ENCODE results near the gene ZNF652.

ZNF652 gene

DNA sequence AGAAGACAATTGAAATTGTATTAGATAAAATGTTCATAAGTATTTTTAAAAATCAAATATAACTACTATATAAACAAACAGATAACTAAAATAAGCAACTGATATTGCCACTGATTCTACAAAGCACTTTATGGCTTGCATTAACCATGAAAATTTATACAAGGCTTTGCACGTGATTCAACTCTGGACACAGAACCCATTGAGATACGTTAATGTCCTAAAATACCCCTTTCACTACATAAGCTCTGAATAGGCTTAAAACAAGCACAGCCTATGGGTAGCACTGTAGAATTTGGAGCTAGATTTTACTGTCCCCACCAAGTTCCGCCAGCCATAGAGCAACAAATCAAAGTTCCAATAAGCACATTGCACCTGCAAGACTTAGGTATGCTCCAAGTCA, 4.5 kb downstream of the ZNF652 start:
- DNase-seq: no peak

DNA sequence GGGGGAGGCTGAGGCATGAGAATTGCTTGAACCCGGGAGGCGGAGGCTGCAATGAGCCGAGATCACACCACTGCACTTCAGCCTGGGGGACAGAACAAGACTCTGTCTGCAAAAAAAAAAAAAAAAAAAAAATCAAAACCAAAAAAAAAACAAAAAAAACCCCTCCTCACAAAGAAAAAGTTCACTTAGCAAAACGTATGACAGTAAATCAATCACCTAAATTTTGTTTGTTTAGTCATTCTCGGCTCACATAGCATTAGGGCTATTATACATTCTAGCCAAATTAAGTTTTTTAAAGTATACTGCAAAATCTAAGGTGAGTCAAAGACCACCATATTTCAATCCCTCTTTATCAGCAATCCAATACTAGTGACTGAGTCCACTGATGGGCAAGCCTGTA, 5.7 kb downstream of the ZNF652 start:
- no peak for DNase-seq

DNA sequence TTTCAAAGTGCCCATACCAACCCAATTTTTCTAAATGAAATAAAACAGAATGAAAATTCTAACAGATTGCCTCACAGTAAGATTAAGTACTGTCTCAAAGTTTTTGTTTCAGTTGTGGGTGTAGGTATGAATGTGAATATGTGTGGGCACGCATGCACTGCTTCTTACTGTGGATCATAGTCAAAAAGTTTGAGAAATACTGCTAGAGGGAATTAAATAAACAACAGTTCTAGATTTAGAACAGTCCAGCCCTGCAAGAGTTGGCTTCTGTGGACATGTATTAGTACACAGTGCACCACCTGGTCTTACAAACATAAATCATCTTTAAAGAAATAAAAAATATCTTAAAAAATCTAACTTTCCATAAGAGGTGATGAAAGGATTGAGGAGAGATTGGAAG, 8.4 kb downstream of the ZNF652 start:
- DNase-seq: no peak

DNA sequence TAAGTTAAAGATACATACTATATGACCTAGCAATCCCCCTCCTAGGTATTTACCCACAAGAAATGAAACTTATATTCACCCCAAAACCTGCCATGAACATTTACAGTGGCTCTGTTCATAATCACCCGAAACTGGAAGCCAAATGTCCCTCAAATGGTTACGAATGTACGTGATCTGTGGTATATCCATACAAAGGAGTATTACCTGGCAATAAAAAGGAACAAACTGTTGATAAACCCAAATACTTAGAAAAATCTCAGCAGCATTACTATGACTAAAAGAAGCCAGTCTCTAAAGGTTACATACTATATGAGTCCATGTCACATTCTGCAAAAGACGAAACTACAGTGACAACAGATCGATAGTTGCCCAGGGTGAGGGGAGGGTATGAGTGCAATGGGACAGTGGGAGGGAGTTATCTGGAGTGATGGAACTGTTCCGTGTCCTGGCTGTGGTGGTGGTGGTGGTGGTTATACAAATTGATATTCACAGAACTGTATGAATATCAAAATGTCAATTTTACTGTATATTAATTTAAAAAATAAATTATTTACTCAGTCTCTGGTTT, 9.4 kb downstream of the ZNF652 start:
- DNase-seq: no peak

DNA sequence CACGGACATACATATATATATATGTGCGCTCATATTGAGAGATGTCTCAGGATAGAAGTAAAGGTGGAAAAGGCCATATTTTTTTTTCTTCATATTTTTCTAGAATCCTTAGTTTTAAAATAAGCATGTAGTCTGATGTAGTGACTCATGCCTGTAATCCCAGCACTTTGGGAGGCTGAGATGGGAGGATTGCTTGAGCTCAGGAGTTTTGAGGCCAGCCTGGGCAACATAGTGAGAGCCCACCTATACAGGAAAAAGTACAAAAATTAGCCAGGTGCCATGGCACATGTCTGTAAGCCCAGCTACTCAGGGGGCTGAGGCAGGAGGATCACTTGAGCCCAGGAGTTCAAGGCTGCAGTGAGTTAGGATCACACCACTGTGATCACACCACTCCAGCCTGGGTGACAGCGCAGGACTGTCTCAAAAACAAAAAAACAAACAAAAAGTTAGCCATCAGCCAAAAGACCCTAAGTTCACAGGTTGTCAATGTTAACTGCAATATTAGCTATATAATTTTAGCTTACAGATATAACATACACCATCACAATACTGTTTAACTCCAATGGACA, 10.4 kb downstream of the ZNF652 start:
- no peak for DNase-seq

DNA sequence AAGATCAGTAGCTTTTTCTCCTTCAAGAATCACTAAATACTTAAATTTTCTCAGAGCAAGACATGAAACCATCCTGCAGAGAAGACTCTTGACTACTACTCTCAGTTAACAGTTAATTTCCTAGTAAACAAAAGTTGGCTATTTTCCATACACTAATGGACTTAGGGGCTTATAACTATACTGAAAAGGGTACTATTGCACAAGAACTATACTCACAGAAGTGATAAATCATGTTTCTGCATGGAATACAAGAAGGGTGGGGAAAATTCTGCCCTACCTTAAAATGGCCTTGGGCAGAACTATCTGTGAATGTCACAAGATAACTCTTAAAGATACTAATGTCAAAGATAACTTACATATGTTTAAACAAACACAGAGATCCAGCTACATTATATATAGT, 12.5 kb downstream of the ZNF652 start:
- DNase-seq: no peak

DNA sequence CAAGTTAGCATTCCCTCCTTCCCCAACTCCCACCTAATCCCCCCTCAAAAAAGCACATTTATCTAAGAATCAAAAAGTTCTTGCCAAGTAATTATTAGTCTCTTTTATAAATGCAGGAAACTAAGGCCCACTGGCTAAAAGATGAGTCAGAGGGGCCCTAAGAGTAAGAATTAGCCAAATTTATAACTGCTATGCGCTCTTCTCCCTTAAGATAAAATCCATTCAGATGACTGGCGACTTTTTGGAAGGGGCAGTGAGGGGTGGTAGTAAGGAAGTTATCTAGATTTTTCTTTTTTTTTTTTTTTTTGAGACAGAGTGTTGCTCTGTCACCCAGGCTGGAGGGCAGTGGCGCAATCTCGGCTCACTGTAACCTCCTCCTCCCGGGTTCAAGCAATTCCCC, 17.1 kb downstream of the ZNF652 start:
- DNase-seq: no peak

DNA sequence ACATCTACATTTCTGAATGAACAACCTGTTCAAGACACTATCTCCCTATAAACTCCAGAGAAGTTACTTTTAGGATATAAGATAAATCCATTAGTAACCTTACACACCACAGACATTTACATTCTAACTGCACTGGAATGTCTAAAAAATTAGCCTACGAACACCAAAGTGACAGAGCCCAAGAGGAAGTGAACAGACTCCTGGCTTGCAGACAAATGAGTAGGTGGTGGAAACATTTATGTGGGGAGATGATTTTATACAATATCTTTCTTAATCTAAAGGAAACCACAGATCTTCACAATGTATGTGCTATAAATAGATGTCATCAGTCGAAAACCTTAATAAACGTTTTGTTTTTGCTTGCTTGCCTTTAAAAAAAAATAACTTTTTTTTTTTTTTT, 18.8 kb downstream of the ZNF652 start:
- no peak for DNase-seq

DNA sequence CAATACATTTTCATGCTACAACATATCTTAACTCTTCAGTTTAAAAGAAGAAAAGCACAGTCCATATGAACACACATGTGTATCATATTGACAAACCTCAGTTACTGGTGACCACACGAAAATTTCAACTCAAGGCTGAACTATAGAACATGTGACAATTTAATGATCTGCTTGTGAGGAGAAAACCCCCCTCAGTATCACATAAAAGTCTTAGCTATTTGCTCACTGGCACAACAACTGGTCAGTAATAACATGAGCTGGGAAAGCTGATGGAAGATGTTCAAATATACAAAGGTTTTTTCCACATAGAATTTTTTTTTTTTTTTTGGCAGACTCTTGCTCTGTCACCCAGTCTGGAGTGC, 19.5 kb downstream of the ZNF652 start:
- no peak for DNase-seq

DNA sequence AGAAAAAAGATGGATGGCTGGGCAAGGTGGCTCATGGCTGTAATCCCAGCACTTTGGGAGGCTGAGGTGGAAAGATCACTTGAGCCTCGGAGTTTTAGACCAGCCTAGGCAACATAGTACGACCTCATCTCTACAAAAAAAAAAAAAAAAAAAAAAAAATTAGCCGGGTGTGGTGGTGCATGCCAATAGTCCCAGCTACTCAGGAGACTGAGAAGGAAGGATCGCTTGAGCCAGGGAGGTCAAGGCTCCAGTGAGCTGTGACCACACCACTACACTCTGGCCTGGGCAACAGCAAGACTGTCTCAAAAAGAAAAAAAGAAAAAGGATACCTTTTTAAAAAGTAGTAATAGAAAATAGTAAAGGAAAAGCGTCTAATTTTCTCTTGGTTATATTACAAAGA, 20.7 kb downstream of the ZNF652 start:
- DNase-seq: no peak

DNA sequence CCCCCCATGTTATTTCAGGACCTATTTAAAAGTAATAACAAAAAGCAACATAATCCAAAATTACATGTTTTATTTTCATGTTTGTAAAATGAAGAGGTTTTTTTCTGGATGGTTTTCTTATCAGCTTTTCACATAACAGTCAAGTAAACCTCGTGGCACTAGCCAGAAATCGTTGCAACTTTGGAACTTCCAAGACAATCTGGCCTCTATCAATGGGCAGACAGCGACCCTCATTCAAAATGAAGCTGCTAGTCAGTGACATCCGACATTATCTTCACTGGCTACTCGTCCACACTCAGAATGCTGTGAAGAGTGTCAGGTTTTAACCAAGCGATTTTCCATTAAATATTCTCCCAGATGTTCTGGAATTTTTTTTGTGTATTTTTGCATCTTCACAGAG, 22.7 kb downstream of the ZNF652 start:
- no peak for DNase-seq

DNA sequence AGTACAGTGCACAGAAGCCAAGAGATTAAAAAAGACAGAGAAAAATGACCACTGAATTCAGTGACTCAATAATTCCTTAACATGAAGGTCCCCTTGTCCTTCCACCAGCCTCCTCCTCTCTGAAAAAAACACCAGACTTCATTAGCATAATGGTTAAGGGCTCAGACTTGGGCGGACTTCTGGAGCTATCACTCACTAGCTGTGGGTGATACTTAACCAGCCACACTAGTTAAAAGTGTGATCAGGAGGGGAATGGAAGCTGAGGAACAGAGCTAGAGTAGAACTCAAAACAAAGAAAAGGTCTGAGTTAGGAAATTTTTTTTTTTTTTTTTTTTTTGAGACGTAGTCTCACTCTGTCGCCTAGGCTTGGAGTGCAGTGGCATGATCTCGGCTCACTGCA, 23.2 kb downstream of the ZNF652 start:
- no peak for DNase-seq

DNA sequence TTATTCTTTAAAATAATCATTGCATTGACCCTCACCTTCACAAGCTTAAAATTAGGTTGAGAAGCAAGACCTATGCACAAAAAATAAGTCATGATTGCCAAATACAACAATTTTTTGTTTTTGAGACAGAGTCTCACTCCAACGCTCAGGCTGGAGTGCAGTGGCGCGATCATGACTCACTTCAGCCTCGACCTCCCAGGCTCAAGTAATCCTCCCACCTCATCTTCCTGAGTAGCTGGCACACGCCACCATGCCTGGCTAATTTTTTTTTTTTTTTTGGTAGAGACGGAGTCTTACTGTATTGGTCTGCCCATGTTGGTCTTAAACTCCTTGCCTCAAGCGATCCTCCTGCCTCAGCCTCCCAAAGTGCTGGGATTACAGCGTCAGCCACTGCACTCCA, 24.2 kb downstream of the ZNF652 start:
- no peak for DNase-seq

DNA sequence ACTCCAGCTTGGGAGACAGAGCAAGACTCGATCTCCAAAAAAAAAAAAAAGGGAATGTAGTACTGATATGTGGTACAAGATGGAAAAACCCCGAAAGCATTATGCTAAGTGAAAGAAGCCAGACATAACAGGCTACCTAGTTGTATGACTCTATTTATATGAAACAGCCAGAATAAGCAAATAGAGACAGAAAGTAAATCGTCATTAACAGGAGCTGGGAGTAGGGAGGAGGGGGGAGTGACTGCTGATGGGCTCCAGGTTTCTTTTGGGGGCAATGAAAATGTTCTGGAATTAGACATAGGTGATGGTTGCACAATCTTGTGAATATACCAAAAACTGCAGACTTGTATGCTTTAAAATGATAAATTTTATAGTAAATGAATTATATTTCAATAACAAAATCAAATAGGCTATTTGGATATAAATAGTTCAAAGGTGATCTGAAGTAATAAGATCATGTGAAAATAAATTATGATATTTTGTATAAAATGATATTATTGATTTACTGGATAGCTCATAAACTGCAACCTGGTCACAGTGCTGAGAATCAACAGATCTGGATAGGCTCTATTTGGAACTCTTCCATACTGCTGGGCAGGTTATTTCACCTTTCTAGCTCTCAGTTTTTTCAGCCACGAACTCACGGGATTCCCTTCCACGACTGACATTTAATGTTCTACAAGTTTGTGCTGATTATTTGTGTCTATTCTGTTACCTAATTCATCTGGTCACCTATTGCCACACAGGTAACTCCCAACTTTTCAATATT, 27.1 kb downstream of the ZNF652 start:
- DNase-seq: no peak

DNA sequence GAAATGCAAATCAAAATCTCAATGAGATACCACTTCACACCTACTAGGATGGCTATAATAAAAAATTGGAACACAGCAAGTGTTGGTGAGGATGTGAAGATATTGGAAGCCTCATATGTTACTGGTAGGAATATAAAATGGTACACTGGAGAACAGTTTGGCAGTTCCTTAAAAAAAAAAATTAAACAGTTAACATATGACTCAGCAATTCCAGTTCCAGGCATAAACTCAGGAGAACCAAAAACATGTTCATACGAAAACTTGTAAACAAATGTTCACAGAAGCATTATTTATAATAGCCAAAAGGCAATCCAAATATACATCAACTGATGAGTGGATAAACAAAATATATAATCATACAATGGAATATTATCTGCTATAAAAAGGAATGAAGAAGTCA, 28.2 kb downstream of the ZNF652 start:
- no peak for DNase-seq

DNA sequence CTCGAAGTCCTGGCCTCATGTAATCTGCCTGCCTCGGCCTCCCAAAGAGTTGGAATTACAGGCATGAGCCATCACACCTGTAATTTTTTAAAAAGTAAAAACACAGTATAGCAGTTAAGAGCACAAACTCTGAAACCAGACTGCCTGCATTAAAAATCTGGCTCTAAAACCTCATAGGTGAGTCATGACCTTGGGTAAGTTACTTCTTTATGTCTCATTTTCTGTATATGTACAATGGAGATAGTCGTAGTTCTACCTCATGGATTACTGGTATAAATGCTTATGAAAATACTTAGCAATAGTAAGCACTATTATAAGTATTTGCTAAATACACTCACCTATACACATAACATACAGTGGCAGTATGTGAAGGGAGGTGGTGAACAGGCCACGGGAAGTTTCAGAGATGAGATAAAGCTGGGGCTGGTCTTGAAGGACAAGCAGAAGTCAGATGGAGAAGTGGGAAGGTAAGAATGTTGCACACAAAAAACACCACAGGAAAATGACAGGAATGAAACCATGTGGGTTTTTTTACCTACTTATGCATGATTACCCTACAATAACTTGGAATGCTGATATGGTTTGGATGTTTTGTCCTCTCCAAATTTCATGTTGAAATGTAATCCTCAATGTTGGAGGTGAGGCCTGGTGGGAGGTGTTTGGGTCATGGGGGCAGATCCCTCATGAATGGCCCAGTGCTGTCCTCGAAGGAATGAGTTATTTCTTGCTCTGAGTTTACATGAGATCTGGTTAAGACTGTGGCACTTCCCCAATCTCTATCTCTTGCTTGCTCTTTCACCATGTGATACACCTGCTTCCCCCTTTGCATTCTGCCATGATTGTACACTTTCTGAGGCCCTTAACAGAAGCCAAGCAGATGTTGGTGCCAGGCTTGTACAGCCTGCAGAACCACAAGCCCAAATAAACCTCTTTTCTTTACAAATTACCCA, 33.9 kb downstream of the ZNF652 start:
- DNase-seq: no peak

DNA sequence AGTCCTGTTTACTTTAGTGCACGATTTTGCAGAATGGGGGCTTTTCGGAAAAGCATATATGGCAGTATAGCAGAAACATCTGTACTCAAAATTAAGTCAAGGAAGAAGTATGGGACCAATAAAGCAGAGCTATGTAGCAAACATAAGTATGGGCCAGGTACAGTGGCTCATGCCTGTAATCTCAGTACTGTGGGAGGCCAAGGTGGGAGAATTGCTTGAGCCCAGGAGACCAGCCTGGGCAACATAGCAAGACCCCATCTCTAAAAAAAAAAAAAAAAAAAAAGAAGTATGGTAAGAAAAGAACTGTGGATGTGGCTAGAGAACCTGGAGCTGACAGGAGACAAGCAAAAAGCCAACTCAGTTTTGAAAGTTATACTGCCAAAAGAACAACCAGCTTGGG, 36.1 kb downstream of the ZNF652 start:
- no peak for DNase-seq

DNA sequence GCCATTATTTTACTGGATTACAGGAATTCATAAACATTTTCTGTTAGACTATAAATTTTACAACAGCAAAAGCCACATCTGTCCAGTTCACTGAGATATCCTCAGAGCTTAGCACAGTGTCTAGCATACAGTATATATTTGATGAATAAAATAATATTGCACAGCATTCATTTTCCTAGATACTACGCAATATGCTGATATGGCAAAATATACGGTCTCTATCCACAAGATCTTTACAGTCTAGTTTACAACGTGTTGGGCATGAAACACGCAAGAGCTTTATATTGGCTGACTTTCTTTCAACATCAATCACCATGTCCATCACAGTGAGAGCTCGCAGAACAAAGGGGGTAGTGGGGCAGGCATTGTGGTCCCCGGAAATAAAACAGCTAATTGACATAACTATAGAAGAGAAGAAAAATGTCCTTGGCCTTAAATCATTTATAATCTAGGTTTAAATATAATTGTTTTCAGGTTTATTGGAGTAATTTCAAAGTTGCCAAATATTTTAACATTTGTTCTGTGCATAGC, 43.5 kb downstream of the ZNF652 start:
- DNase-seq: no peak

DNA sequence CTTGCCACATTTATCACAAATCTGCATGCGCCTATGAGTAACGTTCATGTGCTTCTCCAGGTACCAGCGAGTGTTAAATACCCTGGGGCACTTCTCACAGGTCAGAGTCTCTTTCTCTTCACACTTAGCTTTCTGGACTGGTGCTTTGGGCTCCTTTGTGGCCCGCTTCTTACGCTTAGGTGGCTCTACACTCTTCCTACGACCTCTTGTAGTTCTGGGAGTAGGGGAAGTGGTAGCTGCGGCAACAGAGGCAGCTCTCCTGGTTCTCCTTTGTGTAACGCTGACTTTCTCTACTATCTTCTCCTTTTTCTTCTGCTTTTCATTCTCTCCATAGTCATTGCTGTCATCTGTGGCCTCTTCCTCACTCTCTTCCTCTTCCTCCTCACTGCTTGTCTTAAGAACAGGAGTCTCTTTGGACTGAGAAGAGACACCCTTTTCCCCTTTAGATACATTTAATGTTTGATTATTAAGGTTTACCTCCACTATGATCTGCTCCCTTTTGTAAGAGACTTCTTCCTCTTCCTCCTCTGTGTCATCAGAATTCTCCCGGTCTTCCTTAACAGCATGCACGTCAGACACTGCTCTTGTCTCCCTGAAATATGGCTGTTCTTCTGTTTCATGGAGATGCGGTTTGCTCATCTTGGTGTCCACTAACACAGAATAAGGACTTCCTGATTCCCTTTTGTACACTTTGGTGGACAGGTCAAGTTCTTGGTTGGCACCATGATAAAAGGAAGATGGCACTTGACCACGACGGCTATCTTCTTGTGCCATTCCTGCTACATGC, 45.0 kb downstream of the ZNF652 start:
- no peak for DNase-seq

DNA sequence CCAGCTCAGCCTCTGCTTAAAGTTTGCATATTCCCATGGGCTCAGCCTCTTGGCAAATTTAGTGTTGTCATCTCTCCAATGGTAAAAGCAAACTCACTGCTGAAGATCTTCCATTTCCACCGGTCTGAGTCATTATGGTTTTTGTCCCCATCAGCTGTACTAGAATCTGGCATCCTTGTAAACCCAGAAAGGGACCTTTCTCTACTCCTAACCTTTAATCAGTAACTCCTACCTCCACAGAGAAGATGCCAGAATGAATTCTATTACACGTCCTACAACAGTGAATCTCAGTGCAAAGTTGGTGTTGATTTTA, 45.8 kb downstream of the ZNF652 start:
- no peak for DNase-seq

DNA sequence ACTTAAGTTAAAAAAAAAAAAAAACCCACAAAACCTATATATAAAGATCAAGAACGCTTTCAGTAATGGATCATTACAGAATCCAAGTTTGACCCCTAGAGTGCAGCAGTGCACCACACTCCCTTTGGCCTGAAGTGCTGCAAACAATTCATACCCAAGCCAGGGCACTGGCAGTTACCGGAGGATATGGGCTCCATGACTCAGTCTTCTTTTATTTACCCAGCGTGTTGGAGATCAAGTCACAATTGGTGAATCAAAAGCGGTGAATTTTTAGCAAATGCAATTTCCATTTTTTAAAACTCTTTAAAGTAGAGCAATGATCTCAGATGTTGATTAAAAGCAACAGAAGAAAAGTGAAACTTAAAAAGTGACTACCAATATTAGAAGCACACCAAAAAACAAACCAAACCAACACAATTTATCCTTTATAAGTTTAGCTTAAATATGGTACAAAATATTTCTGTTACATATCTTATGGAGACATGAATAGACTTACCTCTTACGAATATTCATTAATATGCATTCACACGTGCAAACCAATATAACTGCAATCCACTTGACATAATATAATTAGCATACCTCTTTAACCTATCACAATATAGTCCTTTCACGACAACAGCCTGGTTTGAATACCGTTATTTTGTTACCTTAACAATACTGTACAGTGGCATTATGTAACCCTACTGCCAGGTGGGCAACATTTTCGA, 46.3 kb downstream of the ZNF652 start:
- DNase-seq: peak; percentile 65

DNA sequence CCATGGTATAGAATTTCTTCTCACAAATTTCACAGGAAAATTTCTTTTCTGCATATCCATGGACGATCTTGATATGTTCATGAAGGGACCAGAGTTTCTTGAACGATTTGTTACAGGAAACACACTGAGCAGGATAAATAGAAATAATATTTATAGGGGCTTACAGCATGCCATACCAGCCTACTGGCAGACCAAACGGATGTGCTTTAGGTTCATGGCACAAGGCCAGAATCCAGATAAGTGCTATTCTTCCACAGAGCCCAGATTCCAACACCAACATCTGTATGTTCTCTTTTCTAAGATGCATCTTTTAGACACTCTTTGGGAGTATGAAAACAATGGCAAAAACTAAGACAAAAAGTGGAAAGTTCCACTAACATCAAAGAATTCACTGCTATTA, 49.3 kb downstream of the ZNF652 start:
- DNase-seq: no peak
